Thoracic aorta (tissue), 2 donors: ENCODE measurements around the gene CYP20A1. TPM values are rescaled to one million over a fixed set of nuclear protein-coding genes. Genes with fewer than 3 reads are reported as not detected.

ENCODE experiments used
- ATAC-seq: fragments of 150-250 bp; one replicate; pipeline ENCODE4 v1.8.0; 2017; ENCODE audit warnings: low read depth; ENCODE audit not compliant: insufficient number of reproducible peaks, low FRiP score
- DNase-seq: peaks from one replicate; pipeline ENCODE4 v3.0.0-alpha.2; 2020; ENCODE audit warnings: low spot score
- H3K27ac ChIP-seq, 2 donors: fragments of 200-600 bp; sonication (generic); 1 replicate in 1 of 2; 2 replicates in 1 of 2; pipeline ENCODE4 v1.5.1; 2016; ENCODE audit warnings: mild to moderate bottlenecking in 2 of 2, moderate library complexity in 2 of 2
- H3K27me3 ChIP-seq: fragments of 200-600 bp; sonication (generic); replicated peaks from 2 replicates; pipeline ENCODE4 v1.6.0; 2016; ENCODE audit warnings: mild to moderate bottlenecking; ENCODE audit not compliant: insufficient read depth
- H3K36me3 ChIP-seq: fragments of 200-600 bp; sonication (generic); one replicate; pipeline ENCODE4 v1.5.1; 2016
- H3K4me1 ChIP-seq, 2 donors: fragments of 200-600 bp; sonication (generic); 1 replicate in 1 of 2; 2 replicates in 1 of 2; pipeline versions ENCODE4 v1.5.1 to v1.6.0; 2016; ENCODE audit warnings: low read depth in 2 of 2, mild to moderate bottlenecking in 1 of 2; ENCODE audit not compliant: control insufficient read depth in 1 of 2
- H3K4me3 ChIP-seq: fragments of 200-600 bp; sonication (generic); 2 replicates; pipeline ENCODE4 v1.5.1; 2016; ENCODE audit warnings: mild to moderate bottlenecking
- H3K9me3 ChIP-seq: fragments of 200-600 bp; sonication (generic); 2 replicates; pipeline ENCODE4 v1.5.1; 2016
- CTCF ChIP-seq: fragments of 200-600 bp; sonication (generic); IDR thresholded peaks from one replicate; pipeline ENCODE4 v1.5.1; 2019; ENCODE audit warnings: antibody characterized with exemption
- total RNA-seq, 2 donors: library from RNA; depleted of rRNA; stranded (reverse); fragments of >200 nt; gene quantifications; one replicate each; pipeline versions ENCODE4 v1.1.0 to v1.2.3, GENCODE V29; 2016

CYP20A1 gene
- total RNA-seq, 2 donors from 2014 or later = 22.9 to 36.5 TPM

GRCh38 chr2:203347375-203347774 lies 108.6 kb downstream of the CYP20A1 start:
- no peaks in the 10 kb centered on the region for H3K27me3 ChIP-seq
- DNase-seq = no peak
- no peaks in the 10 kb centered on the region for H3K4me1 ChIP-seq
- no peak overlapping the region for H3K4me3 ChIP-seq
- no peak for TF ChIP-seq CTCF
- no peak overlapping the region for H3K27ac ChIP-seq
- no peaks in the 10 kb centered on the region for H3K9me3 ChIP-seq
- no peaks in the 10 kb centered on the region for H3K36me3 ChIP-seq
- no peak for ATAC-seq

GRCh38 chr2:203352604-203353255 lies 113.9 kb downstream of the CYP20A1 start:
- DNase-seq (no peak), ATAC-seq (no peak)
- no peak overlapping the region for H3K4me3 ChIP-seq
- no peak overlapping the region for H3K27ac ChIP-seq
- no peaks in the 10 kb centered on the region for H3K27me3 ChIP-seq
- TF ChIP-seq CTCF = no peak
- H3K4me1 ChIP-seq = no peaks in the 10 kb centered on the region
- no peaks in the 10 kb centered on the region for H3K9me3 ChIP-seq
- H3K36me3 ChIP-seq = no peaks in the 10 kb centered on the region

GRCh38 chr2:203354966-203355365 lies 116.1 kb downstream of the CYP20A1 start:
- no peaks in the 10 kb centered on the region for H3K9me3 ChIP-seq
- no peak overlapping the region for H3K4me3 ChIP-seq
- TF ChIP-seq CTCF = no peak
- no peak overlapping the region for H3K27ac ChIP-seq
- DNase-seq (no peak), ATAC-seq (no peak)
- H3K4me1 ChIP-seq = no peaks in the 10 kb centered on the region
- H3K27me3 ChIP-seq = no peaks in the 10 kb centered on the region
- H3K36me3 ChIP-seq = no peaks in the 10 kb centered on the region

Other genes starting within 250 kb of the CYP20A1 start
- gene NBEAL1, start 224.1 kb upstream of the CYP20A1 start, total RNA-seq = 100 to 1,000 TPM in 1 of 2 donors, 10 to 100 TPM in 1; 99.2 to 119 TPM
- 10 to 100 TPM; 31.3 to 37.9 TPM for gene ABI2, start 89.4 kb downstream of the CYP20A1 start, total RNA-seq